ENCODE measurements around the gene NHS. TPM values are rescaled to one million over a fixed set of nuclear protein-coding genes. Genes with fewer than 3 reads are reported as not detected.

Gene NHS
- total RNA-seq, 4 donors from 2014 or later: 2.4 to 5.4 (median 4.0) TPM

GRCh38 chrX:17390419-17390850, 15.4 kb downstream of the NHS start:
- intact Hi-C loops (cut with DNase I; ENCODE audit: low total_unique reads): no loop called here
- no peak overlapping the region for H3K4me3 ChIP-seq (ENCODE audit: low read depth, poor library complexity, severe bottlenecking)
- WGBS, 2 donors: 32 to 63% methylated on average over 5 of the region's 5 CpGs
- no peak for DNase-seq (ENCODE audit: low spot score in 2 of 2)
- TF ChIP-seq CTCF (IDR thresholded peaks at IDR 0.05) (no peak), POLR2A (IDR thresholded peaks at IDR 0.05) (no peak)

GRCh38 chrX:17395154-17395553, 20.2 kb downstream of the NHS start:
- TF ChIP-seq POLR2A (IDR thresholded peaks at IDR 0.05): no peak
- TF ChIP-seq CTCF (IDR thresholded peaks at IDR 0.05): no peak
- 42 to 44% methylated on average over 1 of the region's 1 CpG for WGBS, 2 donors
- no peak for DNase-seq (ENCODE audit: low spot score in 2 of 2)

GRCh38 chrX:17397074-17397473, 22.1 kb downstream of the NHS start:
- DNase-seq (ENCODE audit: low spot score in 2 of 2): no peak
- intact Hi-C loops (cut with DNase I; ENCODE audit: low total_unique reads): no loop called here
- 69 to 78% methylated on average over 2 of the region's 2 CpGs for WGBS, 2 donors
- no peak overlapping the region for H3K4me3 ChIP-seq (ENCODE audit: low read depth, poor library complexity, severe bottlenecking)
- TF ChIP-seq CTCF (IDR thresholded peaks at IDR 0.05): no peak
- no peak for TF ChIP-seq POLR2A (IDR thresholded peaks at IDR 0.05)

More at GRCh38 chrX:17395154-17395553, 20.2 kb downstream of the NHS start:
- intact Hi-C loops (cut with DNase I; ENCODE audit: low total_unique reads): no loop called here
- H3K4me3 ChIP-seq (ENCODE audit: low read depth, poor library complexity, severe bottlenecking): no peak overlapping the region

- H3K4me3 ChIP-seq (ENCODE audit: low read depth, poor library complexity, severe bottlenecking): no peak overlapping the region
- DNase-seq (ENCODE audit: low spot score in 2 of 2): no peak
- WGBS, 2 donors: 43 to 75% methylated on average over 2 of the region's 2 CpGs
- intact Hi-C loops (cut with DNase I; ENCODE audit: low total_unique reads): no loop called here
- no peak for TF ChIP-seq POLR2A (IDR thresholded peaks at IDR 0.05)
- no peak for TF ChIP-seq CTCF (IDR thresholded peaks at IDR 0.05)
These were observed 28.2 kb downstream of the NHS start for GRCh38 chrX:17403189-17403691.

GRCh38 chrX:17403972-17404371, 29.0 kb downstream of the NHS start:
- 68 to 76% methylated on average over 3 of the region's 3 CpGs for WGBS, 2 donors
- no peak overlapping the region for H3K4me3 ChIP-seq (ENCODE audit: low read depth, poor library complexity, severe bottlenecking)
- intact Hi-C loops (cut with DNase I; ENCODE audit: low total_unique reads): no loop called here
- no peak for TF ChIP-seq POLR2A (IDR thresholded peaks at IDR 0.05)
- no peak for TF ChIP-seq CTCF (IDR thresholded peaks at IDR 0.05)
- no peak for DNase-seq (ENCODE audit: low spot score in 2 of 2)
